Muscle of arm (tissue), 12 donors: ENCODE measurements around the gene P2RY8. TPM values are rescaled to one million over a fixed set of nuclear protein-coding genes. Genes with fewer than 3 reads are reported as not detected.
"Not testable (repeated sequence)": the region's sequence is repeated elsewhere in the genome, so short reads cannot be mapped to it uniquely, and the experiment has no call there.

Experiments
- DNase-seq: peaks from one replicate; pipeline ENCODE4 v3.0.0-alpha.2; 2013
- polyA plus RNA-seq, 12 donors: library from polyadenylated mRNA; unstranded; fragments of 120-200 nt; gene quantifications; one replicate each; pipeline ENCODE4 v1.2.1, GENCODE V29; 2013; ENCODE audit not compliant: insufficient read length in 12 of 12

P2RY8 gene
- polyA plus RNA-seq, 12 donors: 0.31 to 2.5 (median 0.92) TPM; not detected in 2

DNA sequence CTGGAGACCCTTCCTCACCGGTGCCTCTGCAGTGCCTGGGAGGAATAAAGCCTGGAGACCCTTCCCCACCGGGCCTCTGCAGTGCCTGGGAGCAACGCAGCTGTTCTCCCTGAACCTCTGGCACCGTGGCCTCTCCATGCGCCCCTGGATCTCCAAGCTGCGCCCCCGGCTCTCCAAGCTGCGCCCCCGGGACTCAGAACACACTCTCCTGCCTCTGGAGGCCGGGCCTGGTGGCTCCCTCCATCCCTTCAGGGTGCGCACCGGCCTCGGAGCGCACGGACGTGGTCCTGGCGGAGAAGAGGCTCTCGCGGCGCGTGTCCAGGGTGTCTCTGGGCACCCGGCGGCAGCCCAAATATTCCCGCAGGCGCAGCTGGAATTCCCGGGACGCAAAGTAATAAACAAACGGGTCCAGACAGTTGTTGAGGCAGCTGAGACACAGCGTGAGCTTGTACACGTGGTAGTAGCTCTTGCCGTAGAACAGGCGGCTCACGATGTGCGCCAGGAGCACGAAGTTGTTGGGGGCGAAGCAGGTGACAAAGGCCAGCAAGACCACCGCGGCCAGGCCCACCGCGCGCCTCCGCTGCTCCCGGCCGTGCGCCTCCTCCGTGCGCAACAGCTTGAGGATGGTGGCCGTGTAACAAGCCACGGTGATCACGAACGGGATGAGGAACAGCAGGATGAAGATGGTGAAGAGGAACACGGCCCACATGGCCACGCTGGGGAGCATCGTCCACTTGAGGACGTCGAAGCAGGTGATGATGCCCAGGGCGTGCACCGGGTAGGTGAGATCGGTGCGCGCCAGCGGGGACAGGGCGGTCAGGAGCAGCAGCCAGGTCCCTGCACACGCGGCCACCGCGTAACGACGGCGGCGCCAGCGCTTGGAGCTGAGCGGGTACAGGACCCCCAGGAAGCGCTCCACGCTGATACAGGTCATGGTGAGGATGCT is 71.4 kb downstream of the P2RY8 start:
- DNase-seq: no peak

DNA sequence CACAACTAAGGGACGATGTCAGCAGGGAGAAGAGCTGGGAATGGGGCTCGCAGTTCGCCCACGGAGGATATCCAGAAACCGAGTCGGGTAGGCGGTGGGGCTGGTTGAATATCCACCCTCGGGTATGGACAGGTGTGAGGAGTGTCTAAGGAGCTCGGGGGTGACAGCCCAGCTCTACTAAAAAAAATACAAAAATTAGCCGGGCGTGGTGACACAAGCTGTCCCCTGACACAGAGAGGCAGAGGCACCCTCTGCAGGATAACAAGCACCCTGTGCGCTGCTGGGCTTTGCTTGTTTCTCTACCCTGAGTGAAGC is 72.1 kb downstream of the P2RY8 start:
- no peak for DNase-seq

DNA sequence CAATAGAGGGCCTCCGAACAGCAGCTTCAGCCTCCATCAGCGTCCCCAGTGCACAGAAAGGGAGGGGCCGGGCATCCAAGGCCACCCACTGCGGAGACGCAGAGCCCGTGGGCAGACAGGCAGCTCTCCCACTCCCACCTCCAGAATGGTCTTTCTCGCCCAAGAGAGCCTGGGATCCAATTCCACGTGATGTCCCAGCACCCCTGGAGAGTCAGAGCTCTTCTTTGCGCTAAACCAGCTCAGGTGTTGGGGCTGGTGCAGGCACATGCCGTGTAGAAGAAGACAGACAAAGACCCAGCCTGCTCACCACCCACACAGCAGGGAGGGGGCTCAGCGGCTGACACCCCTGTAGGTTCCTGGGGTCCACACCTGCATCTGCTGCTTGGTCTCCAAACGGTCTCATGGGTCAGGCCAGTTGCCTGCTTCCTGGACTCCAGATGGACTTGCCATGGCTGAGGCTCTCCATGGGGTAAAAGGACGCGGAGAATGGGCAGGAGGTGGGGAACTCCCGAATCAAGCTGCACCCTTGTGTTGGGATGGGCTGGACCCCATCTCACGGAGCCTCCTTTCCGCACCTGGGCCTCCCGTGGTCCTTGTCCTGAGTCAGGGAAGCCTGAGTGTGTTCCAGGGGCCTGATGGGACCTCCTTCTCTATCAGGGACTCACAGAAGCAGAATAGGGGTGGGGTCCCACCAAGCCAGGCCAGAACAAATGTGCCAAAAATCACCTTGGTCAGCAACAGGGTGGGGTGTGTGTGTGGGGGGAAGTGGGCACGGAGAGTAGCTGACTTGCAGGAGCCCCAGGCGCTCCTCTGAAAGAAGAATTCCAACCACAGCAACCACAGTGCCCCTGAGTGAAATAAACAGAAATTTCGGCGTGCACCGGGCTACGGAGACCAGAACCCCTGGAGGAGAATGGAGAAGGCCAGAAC is 72.7 kb downstream of the P2RY8 start:
- no peak for DNase-seq

DNA sequence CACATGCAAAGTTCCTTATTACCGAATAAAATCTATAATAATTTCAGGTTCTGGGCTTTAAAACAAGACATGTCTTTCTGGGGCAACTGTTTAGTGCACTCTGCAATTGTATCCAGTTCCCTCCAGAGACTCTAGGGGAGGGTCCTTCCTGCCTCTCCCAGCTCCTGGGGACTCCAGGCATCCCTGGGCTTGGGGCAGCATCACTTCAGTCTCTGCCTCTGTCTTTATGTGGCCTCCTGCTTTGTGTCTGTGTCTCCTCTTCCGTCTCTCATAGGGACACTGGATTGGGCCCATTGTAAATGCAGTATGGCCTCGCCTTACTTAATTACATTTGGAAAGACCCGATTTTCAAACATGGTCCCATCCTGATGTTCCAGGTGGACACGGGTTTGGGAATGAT is 73.4 kb downstream of the P2RY8 start:
- DNase-seq: no peak

DNA sequence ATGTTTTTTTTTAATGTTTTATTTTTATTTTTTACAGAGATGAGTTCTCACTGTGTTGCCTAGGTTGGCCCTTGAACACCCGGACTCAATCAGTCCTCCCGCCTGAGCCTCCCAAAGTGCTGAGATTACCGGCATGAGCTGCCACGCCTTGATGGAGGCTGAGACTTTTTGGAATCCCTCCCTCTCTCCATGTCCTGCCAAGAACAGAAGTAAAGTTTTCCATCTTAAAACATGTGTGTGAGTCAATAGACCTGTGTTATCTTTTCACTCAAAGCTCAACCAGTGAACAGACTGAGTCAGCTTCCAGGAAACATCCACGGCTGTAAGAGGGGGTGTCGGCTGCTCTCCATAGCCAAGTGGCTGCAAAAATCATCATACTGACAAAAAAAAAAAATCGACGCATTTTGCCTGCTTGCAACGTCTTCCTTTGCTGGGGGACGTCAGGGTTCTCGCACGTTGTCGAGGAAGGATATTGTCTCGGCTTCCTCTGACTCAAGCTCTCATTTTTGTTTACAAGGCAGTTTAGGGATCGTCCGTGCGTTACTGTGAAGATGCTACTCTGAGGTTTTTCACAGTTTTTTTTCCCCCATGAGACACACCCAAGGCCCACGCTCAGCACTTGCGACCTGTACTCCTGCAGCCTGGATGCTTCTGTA is 74.3 kb downstream of the P2RY8 start:
- DNase-seq: no peak

DNA sequence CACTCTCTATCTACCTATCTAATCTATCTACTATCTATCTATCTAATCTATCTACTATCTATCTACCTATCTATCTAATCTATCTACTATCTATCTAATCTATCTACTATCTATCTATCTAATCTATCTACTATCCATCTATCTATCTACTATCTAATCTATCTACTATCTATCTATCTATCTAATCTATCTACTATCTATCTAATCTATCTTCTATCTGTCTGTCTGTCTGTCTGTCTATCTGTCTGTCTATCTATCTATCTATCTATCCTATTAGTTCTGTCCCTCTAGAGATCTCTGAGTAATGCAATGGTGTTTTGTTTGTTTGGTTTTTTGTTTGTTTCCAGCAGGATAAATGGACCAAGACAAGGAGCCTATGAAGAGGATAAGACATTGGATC is 74.9 kb downstream of the P2RY8 start:
- DNase-seq: no peak

DNA sequence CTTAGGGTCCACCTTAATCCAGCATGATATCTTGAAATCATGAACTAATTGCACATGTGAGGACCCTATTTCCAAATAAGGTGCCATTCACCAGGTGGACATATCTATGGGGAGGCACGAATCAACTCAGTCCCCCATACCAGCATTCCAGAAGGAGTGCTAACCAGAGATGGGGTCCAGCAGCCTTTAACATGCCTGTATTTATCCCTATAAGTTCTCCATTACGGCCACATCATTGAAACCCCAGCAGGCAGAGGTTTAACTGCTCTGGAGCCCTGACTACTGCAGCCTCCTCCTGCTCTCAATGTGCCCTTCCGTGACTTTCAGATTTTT is 81.1 kb downstream of the P2RY8 start:
- no peak for DNase-seq

DNA sequence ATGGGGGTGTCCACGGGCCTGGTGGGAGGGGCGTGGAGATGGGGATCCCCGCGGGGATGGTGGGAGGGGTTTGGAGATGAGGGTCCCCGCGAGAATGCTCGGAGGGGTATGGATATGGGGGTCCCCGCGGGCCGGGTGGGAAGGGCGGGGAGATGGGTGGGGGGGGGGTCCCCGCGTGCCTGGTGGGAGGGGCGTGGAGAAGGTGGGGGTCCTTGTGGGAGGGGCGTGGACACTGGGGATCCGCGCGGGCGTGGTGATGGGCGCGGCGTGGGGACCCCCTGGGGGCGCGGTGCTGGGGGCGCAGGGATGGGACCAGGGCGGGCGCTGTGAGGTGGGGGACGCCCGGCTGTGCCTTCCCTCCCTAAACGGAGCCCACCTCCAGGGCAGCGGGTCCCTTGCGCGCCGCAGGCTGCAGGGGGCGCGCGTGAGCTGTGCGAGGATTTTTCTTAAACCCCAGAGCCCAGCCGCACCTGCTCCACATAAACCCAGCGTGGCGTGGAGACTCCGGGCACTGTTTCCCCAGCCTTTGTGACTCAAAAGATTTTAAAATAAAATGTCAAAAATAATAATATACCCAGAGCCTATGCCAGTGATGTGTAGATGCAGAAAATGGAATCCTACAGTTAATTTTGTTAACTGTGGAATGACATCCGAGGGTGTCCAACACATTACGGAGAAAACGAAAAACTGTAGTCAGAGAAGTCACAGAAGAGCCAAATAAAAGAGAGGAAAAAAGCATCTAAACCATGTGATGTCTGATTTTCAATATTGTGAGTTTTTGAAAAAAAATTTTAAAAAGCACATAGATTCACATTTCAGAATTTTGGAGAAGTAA is 82.8 kb downstream of the P2RY8 start:
- peak; percentile 80 for DNase-seq

DNA sequence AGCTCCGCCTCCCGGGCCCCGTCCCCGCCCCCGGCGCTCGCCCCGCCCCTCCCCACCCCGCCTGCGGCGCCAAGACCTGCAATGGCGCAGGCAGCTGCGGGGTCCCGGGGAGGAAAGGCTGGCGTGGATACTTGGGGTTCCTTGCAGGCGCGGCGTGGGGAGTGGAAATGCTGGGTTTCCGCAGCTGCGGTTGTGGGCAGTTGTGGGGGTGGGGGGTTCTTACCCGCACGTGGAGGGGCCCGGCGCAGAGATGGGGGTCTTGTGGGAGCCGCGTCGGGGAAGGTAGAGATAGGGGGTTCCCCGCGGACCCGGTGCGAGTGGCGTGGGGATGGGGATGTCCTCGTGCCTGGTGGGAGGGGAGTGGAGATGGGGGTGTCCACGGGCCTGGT is 83.6 kb downstream of the P2RY8 start:
- no peak for DNase-seq

DNA sequence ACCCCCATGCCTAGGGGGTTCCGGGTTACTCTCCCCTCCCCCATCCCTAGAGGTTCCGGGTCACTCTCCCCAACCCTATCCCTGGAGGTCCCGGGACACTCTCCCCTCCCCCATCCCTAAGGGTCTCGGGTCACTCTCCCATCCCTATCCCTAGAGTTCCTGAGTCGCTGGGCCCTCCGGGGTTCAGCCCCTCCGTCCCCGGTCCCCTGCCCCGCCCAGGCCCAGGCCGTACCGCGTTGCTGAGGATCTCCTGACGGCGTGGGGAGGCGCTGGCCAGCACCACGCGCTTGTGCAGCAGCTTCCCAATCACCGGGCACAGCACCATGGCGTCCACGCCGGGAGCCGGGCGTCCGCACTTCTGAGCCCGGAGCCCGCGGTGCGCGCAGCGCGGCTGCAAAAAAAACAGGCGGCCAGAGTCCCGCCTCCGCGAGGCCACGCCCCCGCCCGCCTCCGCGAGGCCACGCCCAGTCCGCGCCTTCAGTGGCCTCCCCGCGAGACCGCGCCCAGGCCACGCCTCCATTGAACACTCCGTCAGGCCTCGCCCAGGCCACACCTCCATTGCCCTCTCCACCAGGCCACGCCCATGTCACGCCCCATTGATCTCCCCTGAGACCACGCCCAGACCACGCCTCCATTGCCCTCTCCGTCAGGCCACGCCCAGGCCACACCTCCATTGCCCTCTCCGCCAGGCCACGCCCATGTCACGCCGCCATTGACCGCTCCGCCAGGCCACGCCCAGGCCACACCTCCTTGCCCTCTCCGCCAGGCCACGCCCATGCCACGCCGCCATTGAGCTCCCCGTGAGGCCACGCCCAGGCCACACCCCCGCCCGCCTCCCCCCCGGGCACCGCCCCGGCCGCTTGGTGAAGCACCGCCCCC is 84.2 kb downstream of the P2RY8 start, which contains the start of gene ASMTL:
TSS of gene ASMTL (minus strand) at position 394 of the 879 bp plus-strand sequence. CDS start at position 325, 69 bp downstream.
- DNase-seq: peak; percentile 99

DNA sequence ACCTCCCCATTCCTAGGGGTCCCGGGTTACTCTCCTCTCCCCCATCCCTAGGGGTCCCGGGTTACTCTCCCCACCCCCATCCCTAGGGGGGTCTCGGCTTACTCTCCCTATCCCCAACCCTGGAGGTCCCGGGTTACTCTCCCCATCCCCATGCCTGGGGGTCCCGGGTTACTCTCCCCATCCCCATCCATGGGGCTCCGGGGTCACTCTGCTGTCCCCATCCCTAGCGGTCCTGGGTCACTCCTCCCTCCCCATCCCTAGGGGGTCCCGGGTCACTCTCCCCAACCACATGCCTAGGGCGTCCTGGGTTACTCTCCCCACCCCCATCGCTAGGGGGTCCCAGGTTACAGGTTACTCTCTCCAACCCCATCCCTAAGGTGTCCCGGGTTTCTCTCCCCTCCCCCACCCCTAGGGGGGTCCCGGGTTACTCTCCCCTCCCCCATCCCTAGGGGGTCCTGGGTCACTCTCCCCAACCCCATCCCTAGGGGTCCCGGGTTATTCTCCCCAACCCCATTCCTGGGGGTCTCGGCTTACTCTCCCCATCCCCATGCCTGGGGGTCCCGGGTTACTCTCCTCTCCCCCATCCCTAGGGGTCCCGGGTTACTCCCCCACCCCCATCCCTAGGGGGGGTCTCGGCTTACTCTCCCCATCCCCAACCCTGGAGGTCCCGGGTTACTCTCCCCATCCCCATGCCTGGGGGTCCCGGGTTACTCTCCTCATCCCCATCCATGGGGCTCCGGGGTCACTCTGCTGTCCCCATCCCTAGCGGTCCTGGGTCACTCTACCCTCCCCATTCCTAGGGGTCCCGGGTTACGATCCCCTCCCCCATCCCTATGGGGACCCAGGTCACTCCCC is 85.1 kb downstream of the P2RY8 start:
- no peak for DNase-seq

DNA sequence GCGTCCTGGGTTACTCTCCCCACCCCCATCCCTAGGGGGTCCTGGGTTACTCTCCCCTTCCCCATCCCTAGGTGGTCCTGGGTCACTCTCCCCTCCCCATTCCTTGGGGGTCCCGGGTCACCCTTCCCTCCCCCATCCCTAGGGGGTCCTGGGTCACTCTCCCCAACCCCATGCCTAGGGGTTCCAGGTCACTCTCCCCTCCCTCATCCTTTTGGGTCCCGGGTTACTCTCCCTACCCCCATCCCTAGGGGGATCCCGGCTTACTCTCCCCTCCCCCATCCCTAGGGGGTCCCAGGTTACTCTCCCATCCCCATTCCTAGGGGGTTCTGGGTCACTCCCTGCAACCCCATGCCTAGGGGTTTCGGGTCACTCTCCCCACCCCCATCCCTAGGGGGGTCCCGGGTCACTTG is 85.7 kb downstream of the P2RY8 start:
- no peak for DNase-seq

DNA sequence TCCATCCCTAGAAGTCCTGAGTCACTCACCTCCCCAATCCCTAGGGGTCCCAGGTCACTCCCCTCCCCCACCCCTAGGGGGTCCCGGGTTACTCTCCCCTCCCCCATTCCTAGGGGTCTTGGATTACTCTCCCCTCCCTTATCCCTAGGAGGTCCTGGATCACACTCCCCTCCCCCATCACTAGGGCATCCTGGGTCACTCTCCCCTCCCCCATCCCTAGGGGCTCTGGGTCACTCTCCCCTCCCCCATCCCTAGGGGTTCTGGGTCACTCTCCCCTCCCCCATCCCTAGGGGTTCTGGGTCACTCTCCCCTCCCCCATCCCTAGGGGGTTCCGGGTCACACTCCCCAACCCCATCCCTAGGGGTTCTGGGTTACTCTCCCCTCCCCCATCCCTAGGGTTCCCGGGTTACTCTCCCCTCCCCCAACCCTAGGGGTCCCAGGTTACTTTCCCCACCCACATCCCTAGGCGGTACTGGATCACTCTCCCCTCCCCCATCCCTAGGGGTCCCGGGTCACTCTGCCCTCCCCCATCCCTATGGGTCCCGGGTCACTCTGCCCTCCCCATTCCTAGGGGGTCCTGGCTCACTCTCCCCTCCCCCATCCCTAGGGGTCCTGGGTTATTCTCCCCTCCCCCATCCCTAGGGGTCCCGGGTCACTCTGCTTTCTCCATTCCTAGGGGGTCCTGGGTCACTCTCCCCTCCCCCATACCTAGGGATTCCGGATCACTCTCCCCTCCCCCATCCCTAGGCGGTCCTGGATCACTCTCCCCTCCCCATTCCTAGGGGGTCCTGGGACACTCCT is 86.4 kb downstream of the P2RY8 start:
- no peak for DNase-seq

DNA sequence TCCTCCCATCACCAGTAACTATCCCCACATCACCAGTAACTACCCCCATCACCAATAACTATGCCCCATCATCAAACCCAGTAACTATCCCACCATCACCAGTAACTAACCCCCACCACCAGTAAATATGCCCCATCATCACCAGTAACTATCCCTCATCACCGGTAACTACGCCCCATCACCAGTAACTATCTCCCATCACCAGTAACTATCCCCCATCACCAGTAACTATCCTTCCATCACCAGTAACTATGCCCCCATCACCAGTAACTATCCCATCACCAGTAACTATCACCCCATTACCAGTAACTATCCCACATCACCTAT is 87.2 kb downstream of the P2RY8 start:
- no peak for DNase-seq

DNA sequence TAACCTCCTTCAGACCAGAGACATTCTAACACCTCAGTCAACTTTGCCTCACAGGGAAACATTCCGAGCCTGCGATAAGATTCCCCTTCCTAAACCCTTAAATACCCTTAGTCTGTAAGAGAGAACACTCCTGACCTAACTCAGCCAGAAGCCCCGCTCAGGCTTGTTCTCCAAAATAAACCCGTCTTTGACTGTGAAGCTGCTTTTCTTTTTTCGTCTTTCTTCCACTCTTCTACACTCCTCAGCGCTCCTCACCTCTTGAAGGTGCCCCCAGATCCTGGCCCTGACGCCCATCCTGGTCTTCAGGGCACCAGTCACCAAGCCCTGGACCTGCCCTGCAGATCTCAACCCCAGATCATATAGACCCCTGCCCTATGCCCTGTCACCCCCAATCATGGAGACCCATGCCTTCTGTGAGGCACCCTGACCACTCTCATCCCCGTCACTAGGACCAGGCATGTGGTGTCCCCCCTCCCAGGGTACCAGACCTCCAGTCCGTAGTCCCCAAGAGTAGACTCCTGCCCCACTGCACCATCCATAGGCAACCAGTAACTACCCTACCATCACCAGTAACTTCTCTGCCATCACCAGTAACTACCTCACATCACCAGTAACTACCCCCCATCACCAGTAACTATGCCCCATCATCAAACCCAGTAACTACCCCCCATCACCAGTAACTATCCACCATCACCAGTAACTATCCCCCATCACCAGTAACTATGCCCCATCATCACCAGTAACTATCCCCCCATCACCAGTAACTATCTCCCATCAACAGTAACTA is 87.8 kb downstream of the P2RY8 start:
- DNase-seq: no peak

DNA sequence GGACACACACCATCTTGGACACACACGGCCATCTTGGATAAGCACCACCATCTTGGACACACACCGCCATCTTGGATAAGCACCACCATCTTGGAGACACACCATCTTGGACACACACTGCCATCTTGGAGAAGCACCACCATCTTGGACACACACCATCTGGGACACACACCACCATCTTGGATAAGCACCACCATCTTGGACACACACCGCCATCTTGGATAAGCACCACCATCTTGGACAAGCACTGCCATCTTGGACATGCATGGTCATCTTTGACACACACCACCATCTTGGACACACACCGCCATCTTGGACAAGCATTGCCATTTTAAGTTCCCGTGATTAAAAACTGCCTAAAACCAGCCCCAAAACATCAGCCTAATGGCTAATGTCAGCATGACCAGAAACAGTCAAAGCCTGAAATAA is 88.4 kb downstream of the P2RY8 start:
- DNase-seq: not testable (repeated sequence)

DNA sequence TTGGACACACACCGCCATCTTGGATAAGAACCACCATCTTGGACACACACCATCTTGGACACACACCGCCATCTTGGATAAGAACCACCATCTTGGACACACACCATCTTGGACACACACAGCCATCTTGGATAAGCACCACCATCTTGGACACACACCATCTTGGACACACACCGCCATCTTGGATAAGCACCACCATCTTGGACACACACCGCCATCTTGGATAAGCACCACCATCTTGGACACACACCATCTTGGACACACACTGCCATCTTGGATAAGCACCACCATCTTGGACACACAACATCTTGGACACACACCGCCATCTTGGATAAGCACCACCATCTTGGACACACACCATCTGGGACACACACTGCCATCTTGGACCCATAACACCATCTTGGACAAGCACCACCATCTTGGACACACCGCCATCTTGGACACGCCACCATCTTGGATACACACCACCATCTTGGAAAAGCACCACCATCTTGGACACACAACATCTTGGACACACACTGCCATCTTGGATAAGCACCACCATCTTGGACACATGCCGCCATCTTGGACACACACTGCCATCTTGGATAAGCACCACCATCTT is 88.9 kb downstream of the P2RY8 start:
- not testable (repeated sequence) for DNase-seq
